Fibroblast of skin of left biceps (primary cell): ENCODE measurements around the gene IL18RAP.

Experiments used
- DNase-seq, 2 experiments: peaks; one replicate each; pipeline ENCODE4 v3.0.0-alpha.2; 2013; ENCODE audit warnings: low read depth in 2 of 2

IL18RAP gene

GRCh38 chr2:102422910-102423309, at the start of gene IL18RAP:
IL18RAP (plus strand) TSS chr2:102423160; CDS start chr2:102423278, 118 bp downstream.
- DNase-seq: no peak

GRCh38 chr2:102376052-102376591, 46.8 kb upstream of the IL18RAP start:
- no peak for DNase-seq

- no peak for DNase-seq
Observed at GRCh38 chr2:102383722-102384121, 39.2 kb upstream of the IL18RAP start.

- no peak for DNase-seq
Observed at GRCh38 chr2:102385522-102385921, 37.4 kb upstream of the IL18RAP start.

GRCh38 chr2:102386004-102386403, 37.0 kb upstream of the IL18RAP start:
- DNase-seq: no peak

GRCh38 chr2:102386867-102387541, 36.0 kb upstream of the IL18RAP start:
- no peak for DNase-seq

- DNase-seq: no peak
Observed at GRCh38 chr2:102387763-102388546, 35.0 kb upstream of the IL18RAP start.

GRCh38 chr2:102391565-102391964, 31.4 kb upstream of the IL18RAP start:
- DNase-seq: no peak

GRCh38 chr2:102392096-102392495, 30.9 kb upstream of the IL18RAP start:
- DNase-seq: no peak

GRCh38 chr2:102392942-102393341, 30.0 kb upstream of the IL18RAP start:
- no peak for DNase-seq

GRCh38 chr2:102396012-102396411, 26.9 kb upstream of the IL18RAP start:
- DNase-seq: no peak

- no peak for DNase-seq
Observed at GRCh38 chr2:102397209-102397608, 25.8 kb upstream of the IL18RAP start.

- no peak for DNase-seq
Observed at GRCh38 chr2:102399499-102400141, 23.3 kb upstream of the IL18RAP start.

GRCh38 chr2:102401456-102401855, 21.5 kb upstream of the IL18RAP start:
- no peak for DNase-seq

- no peak for DNase-seq
Observed at GRCh38 chr2:102401865-102402264, 21.1 kb upstream of the IL18RAP start.

- no peak for DNase-seq
Observed at GRCh38 chr2:102410952-102411351, 12.0 kb upstream of the IL18RAP start.

GRCh38 chr2:102412199-102412598, 10.8 kb upstream of the IL18RAP start:
- no peak for DNase-seq

- no peak for DNase-seq
Observed at GRCh38 chr2:102417946-102418345, 5.0 kb upstream of the IL18RAP start.

GRCh38 chr2:102418421-102418961, 4.5 kb upstream of the IL18RAP start:
- DNase-seq: no peak

- no peak for DNase-seq
Observed at GRCh38 chr2:102420290-102420689, 2.7 kb upstream of the IL18RAP start.

GRCh38 chr2:102421890-102422759, 835 bp upstream of the IL18RAP start:
- DNase-seq: no peak
